H1 (cell line): Measurements from ENCODE around the gene GANC.

Experiments
- CTCF ChIP-seq, 3 experiments: IDR thresholded peaks; 1 replicate in 2 of 3; 2 replicates in 1 of 3; pipeline versions ENCODE4 v1.5.1 to v1.6.1; 2011; ENCODE audit warnings: low read length in 3 of 3, mild to moderate bottlenecking in 3 of 3, inconsistent platforms in 2 of 3, low read depth in 1 of 3, moderate library complexity in 1 of 3; ENCODE audit not compliant: insufficient read depth in 1 of 3; ENCODE audit errors: control extremely low read depth in 1 of 3
- EZH2 ChIP-seq: fragments of 200-600 bp; sonication (generic); IDR thresholded peaks from 2 replicates; pipeline ENCODE4 v1.7.1; 2012; ENCODE audit warnings: low read depth, mild to moderate bottlenecking, moderate library complexity, low read length, inconsistent platforms; ENCODE audit not compliant: severe bottlenecking
- GABPA ChIP-seq: IDR thresholded peaks from 2 replicates; pipeline ENCODE4 v1.6.1; 2011; ENCODE audit warnings: mild to moderate bottlenecking, low read length, moderate library complexity, borderline replicate concordance; ENCODE audit not compliant: insufficient read depth
- HDAC2 ChIP-seq, 2 experiments: fragments of 300-600 bp in 1 of 2; sonication (generic) in 1 of 2; IDR thresholded peaks; 2 replicates each; pipeline ENCODE4 v1.6.1; 2011 to 2012; ENCODE audit warnings: low read depth in 2 of 2, low read length in 2 of 2, mild to moderate bottlenecking in 2 of 2, moderate library complexity in 2 of 2, borderline replicate concordance in 1 of 2, inconsistent platforms in 1 of 2
- MAX ChIP-seq: IDR thresholded peaks from 2 replicates; pipeline ENCODE4 v1.6.1; 2012; ENCODE audit warnings: inconsistent platforms
- PHF8 ChIP-seq: fragments of 200-600 bp; sonication (generic); conservative IDR thresholded peaks from 2 replicates; pipeline ENCODE4 v1.7.1; 2012; ENCODE audit warnings: low read depth, mild to moderate bottlenecking, inconsistent platforms, low read length, moderate library complexity
- POLR2A ChIP-seq, 2 experiments: IDR thresholded peaks; 1 replicate in 1 of 2; 2 replicates in 1 of 2; pipeline ENCODE4 v1.6.1; 2011; ENCODE audit warnings: low read depth in 2 of 2, low read length in 2 of 2, mild to moderate bottlenecking in 2 of 2; ENCODE audit errors: control extremely low read depth in 1 of 2
- YY1 ChIP-seq: IDR thresholded peaks from 2 replicates; pipeline ENCODE4 v1.6.1; 2011; ENCODE audit warnings: low read depth, mild to moderate bottlenecking, low read length

GRCh38 chr15:42368096-42368495 lies 95.1 kb downstream of the GANC start:
- TF ChIP-seq MAX, result no peak
- TF ChIP-seq YY1, result no peak
- no peak for TF ChIP-seq POLR2A (IDR thresholded peaks at IDR 0.05; ENCODE audit: control extremely low read depth in 1 of 2, low read depth in 2 of 2, low read length in 2 of 2)
- TF ChIP-seq PHF8, result no peak
- no peak for TF ChIP-seq HDAC2 (IDR thresholded peaks at IDR 0.05; ENCODE audit: borderline replicate concordance in 1 of 2, low read depth in 2 of 2, low read length in 2 of 2)
- no peak for TF ChIP-seq EZH2
- TF ChIP-seq GABPA, result no peak
- no peak for TF ChIP-seq CTCF (IDR thresholded peaks at IDR 0.05; ENCODE audit: control extremely low read depth in 1 of 3, insufficient read depth in 1 of 3, low read depth in 1 of 3, low read length in 3 of 3)
